Esophagus (tissue), 2 donors: ENCODE results near the gene ITPR3. TPM values are rescaled to one million over a fixed set of nuclear protein-coding genes. Genes with fewer than 3 reads are reported as not detected.

Experiments used
- H3K27ac ChIP-seq, 2 donors: one replicate each; pipeline ENCODE4 v1.5.1; 2013; ENCODE audit warnings: low read depth in 2 of 2, mild to moderate bottlenecking in 2 of 2, inconsistent platforms in 1 of 2, low read length in 1 of 2, moderate library complexity in 1 of 2
- H3K27me3 ChIP-seq, 2 donors: one replicate each; pipeline ENCODE4 v1.6.1; 2013; ENCODE audit warnings: low read length in 2 of 2, control low read depth in 1 of 2, mild to moderate bottlenecking in 1 of 2; ENCODE audit not compliant: insufficient read depth in 2 of 2, control insufficient read depth in 1 of 2
- H3K36me3 ChIP-seq, 2 donors: one replicate each; pipeline ENCODE4 v1.6.1; 2013; ENCODE audit warnings: low read length in 1 of 2; ENCODE audit not compliant: control insufficient read depth in 2 of 2, insufficient read depth in 2 of 2
- H3K4me1 ChIP-seq, 2 donors: one replicate each; pipeline ENCODE4 v1.6.1; 2013; ENCODE audit warnings: low read length in 1 of 2; ENCODE audit not compliant: control insufficient read depth in 2 of 2, insufficient read depth in 2 of 2
- H3K4me3 ChIP-seq, 2 donors: one replicate each; pipeline ENCODE4 v1.5.1; 2013; ENCODE audit warnings: low read length in 2 of 2, mild to moderate bottlenecking in 2 of 2, low read depth in 1 of 2, moderate library complexity in 1 of 2
- H3K9me3 ChIP-seq, 2 donors: one replicate each; pipeline ENCODE4 v1.6.1; 2013; ENCODE audit warnings: mild to moderate bottlenecking in 2 of 2, low read depth in 1 of 2, low read length in 1 of 2, moderate library complexity in 1 of 2; ENCODE audit not compliant: control insufficient read depth in 2 of 2, insufficient read depth in 1 of 2
- WGBS, 2 donors: extraction: QIAGEN DNeasy Blood & Tissue Kit; methylation state at CpG; one replicate each; pipeline ENCODE4 v1.1.7; 2013; 5-methylcytosine and 5-hydroxymethylcytosine counted together
- polyA plus RNA-seq, 2 donors: library from polyadenylated mRNA; stranded (reverse); fragments of 200-250 nt; gene quantifications; one replicate each; pipeline ENCODE4 v1.2.3, GENCODE V29; 2013
- donor health status: healthy with polysubstance abuse.
- donor health status: Bipolar disorder and iron deficiency.

ITPR3 gene
- polyA plus RNA-seq, 2 donors, result 11.9 to 15.0 TPM

DNA sequence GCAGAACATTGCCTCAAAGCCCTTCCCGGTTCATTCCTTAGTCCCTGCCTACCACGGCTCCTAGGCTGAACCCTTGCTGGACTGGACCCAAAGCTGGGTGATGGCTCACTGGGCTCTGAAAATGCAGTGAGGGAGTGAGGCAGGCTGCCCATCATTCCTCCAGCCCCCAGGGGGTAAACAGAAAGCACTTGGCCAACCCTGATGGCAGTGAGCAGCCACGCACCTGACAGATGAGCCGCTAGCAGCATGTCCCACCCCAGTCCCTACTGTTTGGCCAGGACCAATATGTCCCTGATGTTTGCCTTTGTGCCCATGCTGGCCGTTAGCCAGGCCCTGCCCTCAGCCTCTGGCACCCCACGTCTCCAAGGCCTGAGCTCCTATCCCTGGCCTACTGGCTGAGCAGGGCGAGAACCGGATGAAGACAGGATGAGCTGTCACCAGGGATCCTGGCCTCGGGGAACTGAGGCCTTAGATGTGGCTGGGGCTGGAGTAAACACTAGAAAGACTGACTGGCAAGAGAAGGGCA is 21.6 kb upstream of the ITPR3 start:
- H3K9me3 ChIP-seq, result no peaks in the 10 kb centered on the region
- 44 to 49% methylated on average over 9 of the region's 9 CpGs for WGBS, 2 donors
- H3K27ac ChIP-seq, result peak overlapping the region in 1 of 2 donors; percentile 78
- no peaks in the 10 kb centered on the region for H3K36me3 ChIP-seq
- peaks cover 4 to 6% of the 10 kb centered on the region in 2 donors for H3K4me1 ChIP-seq
- no peak overlapping the region for H3K4me3 ChIP-seq
- H3K27me3 ChIP-seq, result no peaks in the 10 kb centered on the region

DNA sequence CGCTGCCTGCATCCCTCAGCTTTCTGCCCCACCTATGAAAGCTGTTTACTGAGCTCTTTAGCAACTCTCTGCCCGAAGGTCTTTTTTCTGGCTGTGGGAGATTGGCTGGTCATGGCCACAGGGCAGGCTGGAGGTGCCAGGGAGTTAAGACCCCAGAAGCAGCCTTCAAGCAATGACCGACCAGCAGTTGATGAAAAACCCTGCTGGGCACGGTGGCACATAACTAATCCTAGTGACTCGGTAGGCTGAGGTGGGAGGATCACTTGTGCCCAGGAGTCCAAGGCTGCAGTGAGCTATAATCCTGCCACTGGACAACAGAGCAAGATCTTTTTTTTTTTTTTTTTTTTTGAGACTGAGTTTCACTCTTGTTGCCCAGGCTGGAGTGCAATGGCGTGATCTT is 20.4 kb upstream of the ITPR3 start:
- Histone ChIP-seq H3K9me3 (no peaks in the 10 kb centered on the region), H3K36me3 (no peaks in the 10 kb centered on the region), H3K27ac (no peak overlapping the region), H3K4me1 (peaks cover 4 to 6% of the 10 kb centered on the region in 2 donors), H3K4me3 (no peak overlapping the region), H3K27me3 (no peaks in the 10 kb centered on the region)
- 89 to 90% methylated on average over 5 to 6 of the region's 6 CpGs for WGBS, 2 donors

DNA sequence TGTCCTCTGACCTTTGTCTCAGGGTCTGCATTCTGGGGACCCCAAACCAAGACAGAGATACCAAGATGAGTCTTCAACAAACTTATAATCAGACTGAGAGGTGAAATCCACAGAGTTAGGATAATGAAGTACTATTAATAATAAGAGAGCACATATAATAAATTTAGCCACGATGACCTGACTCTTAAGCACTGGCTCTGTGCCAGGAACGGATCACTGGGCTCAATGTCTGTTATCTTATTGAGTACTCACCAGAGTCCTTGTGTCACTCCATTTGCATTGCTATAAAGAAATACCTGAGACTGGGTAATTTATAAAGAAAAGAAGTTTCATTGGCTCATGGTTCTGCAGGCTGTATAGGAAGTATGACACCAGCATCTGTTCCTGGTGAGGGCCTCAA is 18.9 kb upstream of the ITPR3 start:
- no peaks in the 10 kb centered on the region for H3K9me3 ChIP-seq
- no peaks in the 10 kb centered on the region for H3K27me3 ChIP-seq
- no peak overlapping the region for H3K4me3 ChIP-seq
- H3K27ac ChIP-seq, result no peak overlapping the region
- no peaks in the 10 kb centered on the region for H3K36me3 ChIP-seq
- H3K4me1 ChIP-seq, result peaks cover 4 to 6% of the 10 kb centered on the region in 2 donors
- WGBS, 2 donors, result 31 to 42% methylated on average over 2 of the region's 2 CpGs

DNA sequence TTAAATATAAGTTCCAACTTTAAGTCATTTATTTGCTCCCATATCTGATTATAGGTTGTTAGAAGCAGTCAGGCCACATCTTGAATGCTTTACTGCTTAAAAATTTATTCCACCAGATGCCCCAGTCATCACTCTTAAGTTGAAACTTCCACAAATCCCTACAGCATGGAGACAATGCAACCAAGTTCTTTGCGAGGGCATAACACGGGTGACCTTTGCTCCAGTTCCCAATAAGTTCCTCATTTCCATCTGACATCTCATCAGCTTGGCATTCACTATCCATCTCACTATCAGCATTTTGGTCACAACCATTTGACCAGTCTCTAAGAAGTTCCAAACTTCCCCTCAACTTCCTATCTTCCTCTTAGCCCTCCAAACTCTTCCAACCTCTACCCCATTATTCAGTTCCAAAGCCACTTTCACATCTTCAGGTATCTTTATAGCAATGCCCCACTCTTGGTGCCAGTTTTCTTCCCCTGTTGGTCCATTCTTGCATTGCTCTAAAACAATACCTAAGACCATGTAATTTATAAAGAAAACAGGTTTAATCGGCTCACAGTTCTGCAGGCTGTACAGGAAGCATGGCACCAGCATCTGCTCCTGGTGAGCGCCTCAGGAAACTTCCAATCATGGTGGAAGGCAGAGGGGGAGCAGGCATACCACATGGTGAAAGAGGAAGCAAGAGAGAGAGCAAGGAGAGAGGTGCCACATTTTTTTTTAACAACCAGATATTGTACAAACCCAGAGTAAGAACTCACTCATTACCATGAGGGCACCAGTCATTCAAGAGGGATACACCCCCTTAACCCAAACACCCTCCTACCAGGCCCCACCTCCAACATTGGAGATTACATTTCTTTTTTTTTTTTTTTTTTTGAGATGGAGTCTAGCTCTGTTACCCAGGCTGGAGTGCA is 15.9 kb upstream of the ITPR3 start:
- no peaks in the 10 kb centered on the region for H3K36me3 ChIP-seq
- no peaks in the 10 kb centered on the region for H3K9me3 ChIP-seq
- 89 to 93% methylated on average over 4 of the region's 4 CpGs for WGBS, 2 donors
- H3K4me1 ChIP-seq, result peaks cover 2 to 7% of the 10 kb centered on the region in 2 donors
- no peak overlapping the region for H3K27ac ChIP-seq
- no peak overlapping the region for H3K4me3 ChIP-seq
- H3K27me3 ChIP-seq, result no peaks in the 10 kb centered on the region

DNA sequence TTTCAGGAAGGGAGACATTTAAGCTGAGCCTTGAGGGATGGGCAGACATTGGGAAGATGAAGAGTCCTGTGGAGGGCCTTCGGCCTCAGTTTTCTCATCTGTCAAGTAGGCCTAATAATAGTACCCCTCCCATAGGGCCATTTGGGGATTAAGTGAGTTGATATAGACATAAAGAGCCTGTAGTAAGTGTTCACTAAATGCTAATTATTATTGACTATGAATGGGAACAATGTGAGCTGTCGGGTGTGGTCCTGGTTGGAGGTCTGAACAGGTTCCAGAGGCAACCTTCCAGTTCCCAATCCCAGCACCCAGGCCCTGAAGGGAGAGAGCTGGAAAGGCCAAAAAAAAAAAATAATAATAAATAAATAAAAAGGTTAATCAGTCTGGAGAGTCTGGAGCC is 14.5 kb upstream of the ITPR3 start:
- no peaks in the 10 kb centered on the region for H3K36me3 ChIP-seq
- no peaks in the 10 kb centered on the region for H3K27me3 ChIP-seq
- no peak overlapping the region for H3K4me3 ChIP-seq
- no peak overlapping the region for H3K27ac ChIP-seq
- 50 to 65% methylated on average over 2 of the region's 2 CpGs for WGBS, 2 donors
- H3K4me1 ChIP-seq, result peaks cover 10 to 12% of the 10 kb centered on the region in 2 donors
- no peaks in the 10 kb centered on the region for H3K9me3 ChIP-seq

DNA sequence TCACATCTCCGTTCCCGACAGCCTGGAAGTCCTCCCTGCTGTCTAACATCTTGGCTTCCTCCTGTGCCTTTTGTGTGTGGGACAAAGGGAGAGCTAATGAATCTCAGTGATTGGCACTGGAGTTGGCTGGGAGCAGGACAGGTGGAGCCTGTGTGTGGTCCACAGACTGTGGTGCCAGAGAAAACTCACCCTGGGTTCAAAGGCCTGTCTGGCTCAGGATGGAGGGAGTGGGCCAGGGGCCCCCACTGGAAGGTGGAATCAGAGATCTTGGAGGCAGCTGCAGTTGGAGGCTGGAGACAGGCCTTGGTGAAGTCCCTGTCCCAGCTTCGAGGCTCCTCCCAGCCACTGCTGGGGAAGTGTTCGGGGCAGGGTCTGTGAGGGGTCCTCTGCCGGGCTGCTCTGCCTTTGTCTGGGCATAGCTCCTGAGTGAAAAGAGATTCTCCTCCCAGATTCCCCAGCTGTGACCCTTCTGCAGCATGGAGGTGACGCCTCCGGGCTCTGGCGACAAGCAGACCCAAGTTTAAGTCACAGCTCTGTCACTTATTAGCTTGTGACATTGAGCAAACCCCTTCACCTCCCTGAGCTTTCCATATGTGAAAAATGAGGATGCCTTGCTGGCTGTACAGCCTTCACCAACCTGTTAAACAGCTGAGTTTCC is 13.9 kb upstream of the ITPR3 start:
- Histone ChIP-seq H3K27me3 (no peaks in the 10 kb centered on the region), H3K9me3 (peaks cover 0 to 3% of the 10 kb centered on the region in 2 donors), H3K4me1 (peaks cover 10 to 12% of the 10 kb centered on the region in 2 donors), H3K36me3 (no peaks in the 10 kb centered on the region), H3K4me3 (no peak overlapping the region), H3K27ac (no peak overlapping the region)
- WGBS, 2 donors, result 58 to 70% methylated on average over 8 of the region's 8 CpGs

DNA sequence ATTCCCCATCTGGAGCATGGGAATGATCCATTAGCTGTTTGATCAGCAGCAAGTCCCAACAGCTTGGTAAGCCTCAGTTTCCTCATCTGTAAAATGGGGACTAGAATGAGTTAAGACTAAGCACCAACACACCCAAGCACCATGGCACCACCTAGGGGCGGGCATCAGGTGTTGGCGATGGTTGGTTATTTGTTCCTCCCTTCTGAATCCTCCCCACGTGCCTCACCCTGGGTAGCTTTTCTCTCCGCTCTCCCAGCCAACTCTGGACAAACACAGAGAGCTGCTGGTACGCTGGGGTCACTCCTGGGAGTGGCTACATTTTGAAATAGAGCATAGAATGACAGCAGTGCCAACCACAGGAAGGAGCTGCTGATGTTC is 13.3 kb upstream of the ITPR3 start:
- Histone ChIP-seq H3K27ac (peak overlapping the region in 1 of 2 donors; percentile 9), H3K9me3 (peaks cover 0 to 3% of the 10 kb centered on the region in 2 donors), H3K36me3 (no peaks in the 10 kb centered on the region), H3K4me1 (peaks cover 10 to 12% of the 10 kb centered on the region in 2 donors), H3K27me3 (no peaks in the 10 kb centered on the region), H3K4me3 (no peak overlapping the region)
- WGBS, 2 donors, result 43 to 45% methylated on average over 5 of the region's 5 CpGs

DNA sequence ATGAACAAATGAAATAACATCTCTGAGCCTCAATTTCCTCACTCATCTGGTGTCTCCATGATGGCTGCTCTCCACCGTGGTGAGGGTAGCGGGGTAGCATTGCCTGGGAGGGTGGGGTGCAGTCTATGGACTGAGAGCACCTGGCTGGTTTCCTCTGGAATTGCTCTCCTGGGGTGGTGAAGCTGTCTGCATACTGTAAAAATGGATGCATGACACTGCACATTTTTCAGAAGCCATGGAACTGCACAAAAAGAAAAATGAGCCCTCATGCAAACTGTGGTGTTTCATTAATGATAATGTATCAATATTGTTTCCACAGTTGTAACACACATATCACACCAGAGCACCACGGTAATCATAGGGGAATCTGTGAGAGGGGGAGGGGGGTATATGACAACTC is 12.1 kb upstream of the ITPR3 start:
- Histone ChIP-seq H3K4me1 (peaks cover 13 to 14% of the 10 kb centered on the region in 2 donors), H3K4me3 (no peak overlapping the region), H3K36me3 (no peaks in the 10 kb centered on the region), H3K9me3 (peaks cover 0 to 3% of the 10 kb centered on the region in 2 donors), H3K27ac (no peak overlapping the region), H3K27me3 (no peaks in the 10 kb centered on the region)
- 47 to 66% methylated on average over 3 of the region's 3 CpGs for WGBS, 2 donors

DNA sequence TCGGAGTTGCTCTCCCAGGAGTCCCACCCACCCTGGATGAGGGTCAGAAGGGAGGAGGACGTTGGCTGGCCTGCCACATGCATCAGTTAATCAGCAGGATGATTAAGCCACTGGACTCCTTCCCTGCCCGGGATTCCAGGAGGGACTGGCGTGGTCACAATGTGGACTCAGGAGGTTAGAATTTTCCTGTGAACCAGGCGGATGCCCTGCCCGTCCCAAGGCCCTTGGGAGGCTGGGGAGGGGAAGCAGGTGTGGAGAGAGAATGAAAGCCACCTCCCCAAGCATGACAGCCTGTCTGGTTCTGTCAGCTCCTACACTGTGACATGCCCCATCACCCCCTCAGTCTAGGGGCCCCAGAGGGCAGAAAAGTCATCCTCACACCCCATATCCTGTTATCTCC is 11.6 kb upstream of the ITPR3 start:
- no peaks in the 10 kb centered on the region for H3K27me3 ChIP-seq
- H3K4me1 ChIP-seq, result peaks cover 13 to 14% of the 10 kb centered on the region in 2 donors
- peak overlapping the region in 1 of 2 donors; percentile 17 for H3K27ac ChIP-seq
- no peak overlapping the region for H3K4me3 ChIP-seq
- H3K36me3 ChIP-seq, result no peaks in the 10 kb centered on the region
- H3K9me3 ChIP-seq, result peaks cover 0 to 3% of the 10 kb centered on the region in 2 donors
- WGBS, 2 donors, result 49 to 50% methylated on average over 6 of the region's 6 CpGs
